Keratinocyte (primary cell): Measurements from ENCODE around the gene SKI.

Experiments used
- CTCF ChIP-seq, 3 experiments: IDR thresholded peaks in 1 of 3; conservative IDR thresholded peaks in 1 of 3; optimal IDR thresholded peaks in 1 of 3; 2 replicates in 2 of 3; 3 replicates in 1 of 3; pipeline versions ENCODE3 to v1.5.1; 2011; ENCODE audit warnings: low read length in 3 of 3, mild to moderate bottlenecking in 3 of 3, moderate library complexity in 2 of 3, control low read depth in 1 of 3, inconsistent platforms in 1 of 3; ENCODE audit not compliant: insufficient read depth in 2 of 3; ENCODE audit errors: extremely low read depth in 1 of 3
- EZH2 ChIP-seq: IDR thresholded peaks from one replicate; pipeline ENCODE4 v1.6.1; 2012; ENCODE audit warnings: inconsistent platforms, mild to moderate bottlenecking, low read length, moderate library complexity

- TF ChIP-seq CTCF (optimal IDR thresholded peaks at IDR 0.05 in 1 of 3, IDR thresholded peaks at IDR 0.05 in 1 of 3, conservative IDR thresholded peaks at IDR 0.05 in 1 of 3; ENCODE audit: extremely low read depth in 1 of 3, insufficient read depth in 2 of 3, low read length in 3 of 3): no peak
- TF ChIP-seq EZH2: no peak
Measured at GRCh38 chr1:2273401-2274090, 45.4 kb downstream of the SKI start.
